Measurements from ENCODE around the gene CHFR. TPM values are rescaled to one million over a fixed set of nuclear protein-coding genes. Genes with fewer than 3 reads are reported as not detected.
"Not testable (repeated sequence)": the region's sequence is repeated elsewhere in the genome, so short reads cannot be mapped to it uniquely, and the experiment has no call there.

Gene CHFR
- total RNA-seq, 1 donor from 2014 or later = 108 TPM

DNA sequence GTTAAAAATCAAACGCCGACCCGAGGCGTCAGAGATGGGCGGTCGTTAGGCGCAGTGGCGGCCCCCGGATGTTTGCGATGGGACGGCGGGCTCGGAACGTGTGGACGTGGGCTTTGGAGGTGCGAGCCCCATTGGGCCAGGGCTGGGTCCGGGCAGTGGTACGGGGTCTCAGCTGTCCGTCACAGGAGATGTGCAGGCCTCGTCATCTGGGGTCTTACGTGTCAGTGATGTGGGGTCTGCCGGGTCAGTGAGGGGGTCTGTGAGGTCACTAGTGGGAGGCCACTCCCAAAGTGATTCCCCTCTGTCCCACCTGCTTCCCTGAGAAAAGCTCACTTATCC, 21.6 kb upstream of the CHFR start:
- intact Hi-C loops (cut with micrococcal nuclease) = loop anchor here (2.0 kb wide), 2 partner anchors 88 to 148 kb away; partner anchors contain the start of gene ANKLE2
- peak overlapping the region; percentile 96 for H3K27ac Mint-ChIP-seq
- ChIA-PET CTCF (no interaction called here), POLR2A (interaction anchor here (0.6 to 1.9 kb wide), 13 partner anchors 22 to 231 kb away, joined by 3 to 16 read pairs (median 5); partner anchors contain the start of genes CHFR, GOLGA3, ZNF26 and ZNF605)
- peaks cover 2% of the 10 kb centered on the region for H3K27me3 Mint-ChIP-seq
- peaks cover 18% of the 10 kb centered on the region for H3K36me3 Mint-ChIP-seq (ENCODE audit: low read depth)
- ATAC-seq (ENCODE audit: low read depth) (no peak), DNase-seq (no peak)
- H3K9me3 Mint-ChIP-seq = peaks cover 22% of the 10 kb centered on the region
- TF ChIP-seq, protein P1, sequence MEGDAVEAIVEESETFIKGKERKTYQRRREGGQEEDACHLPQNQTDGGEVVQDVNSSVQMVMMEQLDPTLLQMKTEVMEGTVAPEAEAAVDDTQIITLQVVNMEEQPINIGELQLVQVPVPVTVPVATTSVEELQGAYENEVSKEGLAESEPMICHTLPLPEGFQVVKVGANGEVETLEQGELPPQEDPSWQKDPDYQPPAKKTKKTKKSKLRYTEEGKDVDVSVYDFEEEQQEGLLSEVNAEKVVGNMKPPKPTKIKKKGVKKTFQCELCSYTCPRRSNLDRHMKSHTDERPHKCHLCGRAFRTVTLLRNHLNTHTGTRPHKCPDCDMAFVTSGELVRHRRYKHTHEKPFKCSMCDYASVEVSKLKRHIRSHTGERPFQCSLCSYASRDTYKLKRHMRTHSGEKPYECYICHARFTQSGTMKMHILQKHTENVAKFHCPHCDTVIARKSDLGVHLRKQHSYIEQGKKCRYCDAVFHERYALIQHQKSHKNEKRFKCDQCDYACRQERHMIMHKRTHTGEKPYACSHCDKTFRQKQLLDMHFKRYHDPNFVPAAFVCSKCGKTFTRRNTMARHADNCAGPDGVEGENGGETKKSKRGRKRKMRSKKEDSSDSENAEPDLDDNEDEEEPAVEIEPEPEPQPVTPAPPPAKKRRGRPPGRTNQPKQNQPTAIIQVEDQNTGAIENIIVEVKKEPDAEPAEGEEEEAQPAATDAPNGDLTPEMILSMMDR (IDR thresholded peaks at IDR 0.05) = no peak
- H3K4me1 Mint-ChIP-seq = peaks cover 13% of the 10 kb centered on the region
- H3K4me3 Mint-ChIP-seq = peak overlapping the region; percentile 94

DNA sequence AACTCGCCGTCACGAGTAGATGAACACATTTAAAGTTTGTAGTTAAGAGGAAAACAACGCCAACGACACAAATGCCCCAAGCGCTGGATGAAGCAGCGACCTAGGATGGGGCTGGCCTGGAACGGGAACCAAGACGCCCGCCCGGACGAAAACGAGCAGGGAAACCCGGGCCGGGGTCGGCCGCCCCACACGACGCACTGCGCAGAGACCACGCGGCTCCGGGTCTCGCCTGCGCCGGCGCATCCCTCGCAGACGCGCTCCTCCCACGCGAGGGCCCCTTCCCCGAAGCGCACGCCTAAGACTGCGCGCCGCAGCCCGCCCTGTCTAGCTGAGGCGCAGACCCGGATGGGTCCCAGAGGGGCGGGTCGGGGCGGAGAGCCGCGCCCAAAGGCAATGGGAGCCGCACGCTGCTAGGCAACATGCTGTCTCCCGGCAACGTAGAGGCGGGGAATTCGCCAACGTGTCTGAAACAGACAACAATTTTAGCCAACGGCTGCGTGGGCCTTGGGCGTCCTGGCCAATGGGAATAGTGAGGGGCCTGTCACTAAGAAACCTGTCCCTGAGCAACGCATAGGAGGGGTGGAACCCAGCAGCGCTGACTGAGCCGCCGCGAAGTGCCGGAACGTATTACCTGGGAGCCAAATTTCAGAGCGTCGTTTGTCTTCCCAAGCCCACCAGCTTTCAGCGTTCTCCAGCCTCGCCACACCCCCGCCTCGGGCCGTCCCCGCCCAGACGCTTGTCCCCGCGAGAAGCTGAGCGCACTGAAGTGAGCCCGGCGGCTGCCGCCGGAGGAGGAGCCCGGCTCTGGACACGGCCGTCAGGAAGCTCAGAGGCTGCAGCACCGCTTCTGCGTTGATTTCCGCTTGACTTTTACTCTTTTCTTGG, 21.0 kb upstream of the CHFR start:
- Mint-ChIP-seq H3K9me3 (peaks cover 18% of the 10 kb centered on the region), H3K27ac (peak overlapping the region; percentile 96), H3K4me3 (peak overlapping the region; percentile 94), H3K36me3 (ENCODE audit: low read depth) (peaks cover 12% of the 10 kb centered on the region), H3K27me3 (peaks cover 2% of the 10 kb centered on the region), H3K4me1 (peaks cover 13% of the 10 kb centered on the region)
- TF ChIP-seq, protein P1 (IDR thresholded peaks at IDR 0.05) = no peak
- CTCF ChIA-PET = no interaction called here
- intact Hi-C loops (cut with micrococcal nuclease) = loop anchor here (1.0 to 2.0 kb wide), 10 partner anchors 21 to 222 kb away; partner anchors contain the start of genes ANKLE2, CHFR, POLE and PXMP2
- POLR2A ChIA-PET = interaction anchor here (0.5 to 1.9 kb wide), 15 partner anchors 22 to 275 kb away, joined by 3 to 16 read pairs (median 5); partner anchors contain the start of genes CHFR, GOLGA3, ZNF10 and ZNF26
- ATAC-seq (ENCODE audit: low read depth) (peak; percentile 90), DNase-seq (peak; percentile 91)

DNA sequence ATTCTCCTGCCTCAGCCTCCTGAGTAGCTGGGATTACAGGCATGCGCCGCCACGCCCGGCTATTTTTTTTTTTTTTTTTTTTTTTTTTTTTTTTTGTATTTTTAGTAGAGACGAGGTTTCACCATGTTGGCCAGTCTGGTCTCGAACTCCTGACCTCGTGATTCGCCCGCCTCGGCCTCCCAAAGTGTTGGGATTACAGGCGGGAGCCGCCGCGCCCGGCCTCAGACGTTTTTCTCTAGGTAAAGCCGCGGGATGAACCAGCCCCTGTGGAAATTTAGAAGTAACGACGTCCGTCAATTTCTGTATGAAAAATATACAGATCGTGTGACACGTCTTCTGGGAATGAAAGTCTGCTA, 20.4 kb upstream of the CHFR start:
- Mint-ChIP-seq H3K36me3 (ENCODE audit: low read depth) (peaks cover 11% of the 10 kb centered on the region), H3K27ac (peak overlapping the region; percentile 96), H3K9me3 (peaks cover 17% of the 10 kb centered on the region), H3K4me1 (peaks cover 13% of the 10 kb centered on the region), H3K4me3 (peak overlapping the region; percentile 94)
- DNase-seq; ATAC-seq (ENCODE audit: low read depth); CTCF ChIA-PET; H3K27me3 Mint-ChIP-seq: not testable (repeated sequence)
- POLR2A ChIA-PET = interaction anchor here (1.0 to 1.9 kb wide), 9 partner anchors 21 to 223 kb away, joined by 3 to 16 read pairs (median 7); partner anchors contain the start of genes CHFR, GOLGA3, ZNF10 and ZNF26
- intact Hi-C loops (cut with micrococcal nuclease) = loop anchor here (1.0 to 2.0 kb wide), 10 partner anchors 20 to 223 kb away; partner anchors contain the start of genes ANKLE2, CHFR, POLE and PXMP2

DNA sequence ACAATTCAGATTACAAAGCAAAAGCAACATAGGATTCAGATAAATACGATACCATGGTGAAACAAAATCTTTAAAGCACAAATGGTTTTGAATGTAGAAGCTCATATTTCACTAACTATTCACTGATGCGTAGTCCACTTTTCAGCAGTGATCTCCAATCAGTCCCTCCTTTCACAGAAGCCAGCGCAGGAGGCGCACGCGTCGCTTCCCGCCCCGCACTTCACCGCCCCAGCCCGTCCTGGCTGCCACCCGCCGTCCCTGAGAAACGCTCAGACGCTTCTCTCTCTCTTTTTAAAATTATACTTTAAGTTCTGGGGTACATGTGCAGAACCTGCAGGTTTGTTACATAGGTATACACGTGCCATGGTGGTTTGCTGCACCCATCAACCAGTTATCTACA, 19.8 kb upstream of the CHFR start:
- Mint-ChIP-seq H3K27ac (no peak overlapping the region), H3K9me3 (peaks cover 15% of the 10 kb centered on the region), H3K4me1 (peaks cover 13% of the 10 kb centered on the region), H3K27me3 (peaks cover 2% of the 10 kb centered on the region), H3K4me3 (no peak overlapping the region), H3K36me3 (ENCODE audit: low read depth) (peaks cover 9% of the 10 kb centered on the region)
- POLR2A ChIA-PET = interaction anchor here (0.6 kb wide), 1 partner anchor 131 kb away, joined by 3 read pairs; no protein-coding TSS in a partner anchor
- intact Hi-C loops (cut with micrococcal nuclease) = no loop called here
- no peak for ATAC-seq (ENCODE audit: low read depth)
- DNase-seq = no peak
- TF ChIP-seq, protein P1 (IDR thresholded peaks at IDR 0.05) = no peak
- CTCF ChIA-PET = no interaction called here

DNA sequence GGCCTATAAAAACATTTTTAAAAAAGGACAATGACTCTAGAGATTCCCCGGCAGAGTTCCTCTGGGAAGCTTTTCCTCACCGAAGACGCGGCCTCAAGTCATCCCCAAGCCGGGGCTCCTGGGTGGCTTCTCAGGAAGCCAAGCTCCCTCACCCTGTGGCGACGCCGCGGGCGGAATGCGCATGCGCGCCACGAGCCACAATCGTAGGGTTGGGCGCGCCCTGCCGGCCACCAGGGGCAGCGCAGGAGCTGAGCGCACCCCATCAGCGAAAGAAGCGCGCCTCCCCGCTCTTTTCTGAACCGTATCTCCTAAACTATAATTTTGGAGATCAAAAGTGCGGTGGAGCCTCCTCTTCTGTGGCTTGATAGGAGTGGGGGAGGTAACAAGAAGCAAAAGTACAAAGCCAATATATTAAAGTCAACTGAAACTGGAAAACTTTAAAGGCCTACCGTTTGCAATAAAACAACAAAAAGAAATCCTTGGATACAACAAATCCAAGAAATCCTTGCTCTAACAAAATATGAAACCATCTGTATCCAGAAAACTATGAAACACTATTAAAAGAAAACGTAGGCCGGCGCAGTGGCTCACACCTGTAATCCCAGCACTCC, 17.4 kb upstream of the CHFR start:
- ATAC-seq (ENCODE audit: low read depth) = peak; percentile 18
- peaks cover 3% of the 10 kb centered on the region for H3K36me3 Mint-ChIP-seq (ENCODE audit: low read depth)
- peak overlapping the region; percentile 53 for H3K27ac Mint-ChIP-seq
- peaks cover 2% of the 10 kb centered on the region for H3K27me3 Mint-ChIP-seq
- peaks cover 13% of the 10 kb centered on the region for H3K4me1 Mint-ChIP-seq
- DNase-seq = peak; percentile 77
- TF ChIP-seq, protein P1 (IDR thresholded peaks at IDR 0.05) = no peak
- intact Hi-C loops (cut with micrococcal nuclease) = loop anchor here (1.0 kb wide), 1 partner anchor 18 kb away; the partner anchor contains the start of gene CHFR
- POLR2A ChIA-PET = interaction anchor here (0.7 to 1.6 kb wide), 4 partner anchors 17 to 81 kb away, joined by 3 to 7 read pairs (median 6); partner anchors contain the start of genes CHFR, GOLGA3, ZNF26 and ZNF605
- CTCF ChIA-PET = interaction anchor here (0.6 to 1.5 kb wide), 2 partner anchors 17 to 136 kb away, joined by 3 to 4 read pairs; partner anchors contain the start of gene CHFR
- H3K9me3 Mint-ChIP-seq = peaks cover 8% of the 10 kb centered on the region
- H3K4me3 Mint-ChIP-seq = peak overlapping the region; percentile 41
